ES-I3 (cell line): ENCODE measurements around the gene ARID3B.

Source experiments
- H3K36me3 ChIP-seq: 2 replicates; pipeline ENCODE4 v1.6.1; 2013; ENCODE audit warnings: mild to moderate bottlenecking, low read length, control low read depth, moderate library complexity; ENCODE audit not compliant: insufficient read depth
- H3K4me1 ChIP-seq: 2 replicates; pipeline ENCODE4 v1.6.1; 2013; ENCODE audit warnings: mild to moderate bottlenecking, control low read depth, low read length; ENCODE audit not compliant: insufficient read depth
- H3K9ac ChIP-seq: 2 replicates; pipeline ENCODE4 v1.6.1; 2013; ENCODE audit warnings: low read depth, mild to moderate bottlenecking, low read length, moderate library complexity
- H3K9me3 ChIP-seq: 2 replicates; pipeline ENCODE4 v1.6.1; 2013; ENCODE audit warnings: mild to moderate bottlenecking, low read length, moderate library complexity; ENCODE audit not compliant: control insufficient read depth, insufficient read depth

The ARID3B gene

DNA sequence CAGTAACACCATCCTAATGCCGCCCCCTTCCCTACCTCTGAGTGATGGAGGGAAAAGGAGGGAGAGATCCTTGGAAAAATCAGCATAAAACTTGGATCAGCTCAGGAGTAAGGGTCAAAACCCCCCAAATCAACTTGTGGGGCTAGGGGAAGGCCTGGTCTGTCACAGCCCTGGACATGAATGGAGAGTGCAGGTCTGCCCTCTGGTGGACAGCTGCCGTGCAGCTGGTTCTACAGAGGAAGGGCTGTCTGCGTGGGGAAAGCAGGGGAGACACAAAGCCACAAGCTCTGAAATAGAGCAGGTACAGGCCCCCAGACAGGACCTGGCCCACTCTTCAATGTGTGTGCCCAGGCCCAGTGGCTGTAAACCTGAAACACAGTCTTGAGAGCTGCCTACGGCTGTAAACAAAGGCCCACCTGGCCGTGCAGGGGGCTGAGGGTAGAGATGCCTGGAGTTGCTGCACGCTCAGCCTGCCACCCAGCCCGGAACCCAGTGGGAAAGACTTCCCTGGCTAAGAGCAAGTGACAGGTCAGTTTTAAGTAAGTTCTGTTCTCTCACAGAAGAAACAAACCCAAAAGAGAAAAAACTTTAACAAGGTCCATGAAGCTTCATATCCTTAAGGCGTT lies 91.0 kb downstream of the ARID3B start:
- Histone ChIP-seq H3K9me3 (no peaks in the 10 kb centered on the region), H3K36me3 (peaks cover 23% of the 10 kb centered on the region), H3K4me1 (no peaks in the 10 kb centered on the region), H3K9ac (no peak overlapping the region)

- H3K9me3 ChIP-seq, result no peaks in the 10 kb centered on the region
- peaks cover 23% of the 10 kb centered on the region for H3K36me3 ChIP-seq
- no peak overlapping the region for H3K9ac ChIP-seq
Measured at GRCh38 chr15:74632601-74633000, 91.6 kb downstream of the ARID3B start.

DNA sequence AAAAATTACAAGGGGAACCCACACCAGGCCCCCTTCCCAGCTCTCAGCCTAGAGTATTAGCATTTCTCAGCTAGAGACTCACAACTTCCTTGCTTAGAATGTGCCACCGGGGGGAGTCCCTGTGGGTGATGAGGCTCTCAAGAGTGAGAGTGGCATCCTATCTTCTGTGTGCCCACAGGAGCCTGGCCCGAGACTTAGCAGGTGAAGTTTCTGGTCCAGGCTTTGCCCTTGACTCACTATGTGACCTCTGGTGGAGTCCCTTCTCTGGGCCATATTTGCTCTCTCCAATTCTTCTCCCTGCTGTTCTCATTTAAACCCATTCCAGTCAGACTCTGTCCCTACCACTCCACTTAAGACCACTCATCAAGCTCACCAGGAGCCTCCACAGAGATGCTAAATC lies 92.8 kb downstream of the ARID3B start:
- Histone ChIP-seq H3K9ac (no peak overlapping the region), H3K4me1 (no peaks in the 10 kb centered on the region), H3K36me3 (peaks cover 20% of the 10 kb centered on the region; the same call in 1 of the 2 replicates), H3K9me3 (no peaks in the 10 kb centered on the region)

More at GRCh38 chr15:74632601-74633000, 91.6 kb downstream of the ARID3B start:
- no peaks in the 10 kb centered on the region for H3K4me1 ChIP-seq

GRCh38 chr15:74635228-74635627 lies 94.2 kb downstream of the ARID3B start:
- Histone ChIP-seq H3K9ac (no peak overlapping the region), H3K4me1 (no peaks in the 10 kb centered on the region), H3K9me3 (no peaks in the 10 kb centered on the region), H3K36me3 (peaks cover 22% of the 10 kb centered on the region)

GRCh38 chr15:74636984-74637383 lies 96.0 kb downstream of the ARID3B start:
- Histone ChIP-seq H3K36me3 (peaks cover 15% of the 10 kb centered on the region), H3K9me3 (no peaks in the 10 kb centered on the region), H3K9ac (no peak overlapping the region), H3K4me1 (0 out of 2 replicates have a peak, but pooled peaks cover 2% of the 10 kb centered on the region)

GRCh38 chr15:74641151-74641550 lies 100.1 kb downstream of the ARID3B start:
- no peak overlapping the region for H3K9ac ChIP-seq
- H3K9me3 ChIP-seq, result no peaks in the 10 kb centered on the region
- H3K36me3 ChIP-seq, result peaks cover 6% of the 10 kb centered on the region

DNA sequence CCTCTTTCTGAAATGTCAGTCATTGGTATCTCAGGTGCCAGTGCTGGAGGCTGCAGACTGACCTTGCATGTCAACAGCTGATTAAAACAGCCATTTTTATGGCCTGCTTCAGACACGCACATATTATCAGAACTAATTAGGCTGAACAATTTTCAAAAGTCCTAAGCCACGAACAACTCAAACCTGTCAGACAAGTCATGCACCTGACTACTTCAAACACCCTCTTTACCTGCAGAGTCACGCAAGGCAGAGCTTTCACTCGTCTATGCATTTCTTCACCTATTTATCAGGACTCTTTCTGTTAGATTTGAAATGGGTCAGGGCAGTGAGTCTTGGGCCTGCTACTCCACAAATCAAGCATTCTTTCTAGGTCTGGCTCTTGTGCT lies 101.3 kb downstream of the ARID3B start:
- H3K4me1 ChIP-seq, result peaks cover 20% of the 10 kb centered on the region

More at GRCh38 chr15:74641151-74641550, 100.1 kb downstream of the ARID3B start:
- H3K4me1 ChIP-seq, result peaks cover 20% of the 10 kb centered on the region

GRCh38 chr15:74642734-74643664 lies 102.0 kb downstream of the ARID3B start:
- no peak overlapping the region for H3K9ac ChIP-seq
- peaks cover 20% of the 10 kb centered on the region for H3K4me1 ChIP-seq
- H3K36me3 ChIP-seq, result peaks cover 6% of the 10 kb centered on the region; the same call in 1 of the 2 replicates
- H3K9me3 ChIP-seq, result no peaks in the 10 kb centered on the region

More for the DNA sequence above, 101.3 kb downstream of the ARID3B start:
- Histone ChIP-seq H3K9me3 (no peaks in the 10 kb centered on the region), H3K36me3 (peaks cover 6% of the 10 kb centered on the region; the same call in 1 of the 2 replicates), H3K9ac (no peak overlapping the region)

- Histone ChIP-seq H3K36me3 (peaks cover 6% of the 10 kb centered on the region; the same call in 1 of the 2 replicates), H3K4me1 (peaks cover 20% of the 10 kb centered on the region), H3K9me3 (no peaks in the 10 kb centered on the region), H3K9ac (no peak overlapping the region)
Measured at GRCh38 chr15:74643665-74644204, 102.7 kb downstream of the ARID3B start.

- H3K9ac ChIP-seq, result no peak overlapping the region
- peaks cover 20% of the 10 kb centered on the region for H3K4me1 ChIP-seq
- H3K36me3 ChIP-seq, result no peaks in the 10 kb centered on the region
- H3K9me3 ChIP-seq, result no peaks in the 10 kb centered on the region
Measured at GRCh38 chr15:74646480-74646879, 105.5 kb downstream of the ARID3B start.
